Skeletal muscle tissue (tissue), 4 donors: ENCODE data around the gene KCTD2. TPM values are rescaled to one million over a fixed set of nuclear protein-coding genes. Genes with fewer than 3 reads are reported as not detected.
A peak's percentile ranks its signal among the peaks of the same experiment; 100 is the strongest.

Source experiments
- H3K27ac ChIP-seq: one replicate; pipeline ENCODE4 v1.7.0; 2013; ENCODE audit warnings: mild to moderate bottlenecking, low read depth, low read length, inconsistent platforms
- H3K27me3 ChIP-seq, 3 donors: one replicate each; pipeline ENCODE4 v1.7.0; 2013; ENCODE audit warnings: low read length in 3 of 3; ENCODE audit not compliant: control insufficient read depth in 3 of 3, insufficient read depth in 3 of 3
- H3K36me3 ChIP-seq, 3 donors: one replicate each; pipeline ENCODE4 v1.7.0; 2013; ENCODE audit warnings: low read length in 3 of 3; ENCODE audit not compliant: control insufficient read depth in 3 of 3, insufficient read depth in 3 of 3
- H3K4me1 ChIP-seq, 3 donors: one replicate each; pipeline ENCODE4 v1.7.0; 2013; ENCODE audit warnings: low read length in 3 of 3, mild to moderate bottlenecking in 3 of 3; ENCODE audit not compliant: control insufficient read depth in 3 of 3, insufficient read depth in 3 of 3
- H3K4me3 ChIP-seq, 3 donors: one replicate each; pipeline ENCODE4 v1.7.0; 2013; ENCODE audit warnings: low read length in 3 of 3
- H3K9ac ChIP-seq, 3 donors: one replicate each; pipeline ENCODE4 v1.7.0; 2013; ENCODE audit warnings: low read length in 3 of 3, mild to moderate bottlenecking in 3 of 3, moderate library complexity in 2 of 3, low read depth in 1 of 3
- H3K9me3 ChIP-seq, 3 donors: one replicate each; pipeline ENCODE4 v1.7.0; 2013; ENCODE audit warnings: low read length in 3 of 3; ENCODE audit not compliant: control insufficient read depth in 3 of 3
- total RNA-seq: library from RNA; depleted of rRNA; stranded (reverse); fragments of >200 nt; gene quantifications from one replicate; pipeline ENCODE4 v1.2.3, GENCODE V29; 2014
- donor health status: Osteomylitis.

The KCTD2 gene
- total RNA-seq, 1 donor from 2014 or later = 9.4 TPM

DNA sequence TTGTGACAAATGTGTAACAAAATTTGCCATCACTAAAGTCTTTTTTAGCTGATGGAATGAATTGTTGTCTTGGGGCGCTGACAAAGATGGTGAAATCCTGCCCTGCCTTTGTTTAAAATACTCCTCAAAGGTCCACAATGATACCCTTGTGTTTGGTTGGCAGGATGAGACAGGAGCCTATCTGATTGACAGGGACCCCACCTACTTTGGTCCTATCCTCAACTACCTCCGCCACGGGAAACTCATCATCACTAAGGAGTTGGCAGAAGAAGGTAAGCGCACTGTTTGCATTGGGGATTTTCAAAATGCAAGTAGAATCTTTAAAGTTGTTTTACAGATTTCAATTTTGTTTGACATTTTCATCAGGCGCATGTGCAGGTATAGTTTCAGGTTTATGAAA lies 2.0 kb downstream of the KCTD2 start:
- peaks cover 20 to 25% (median 23%) of the 10 kb centered on the region in 3 donors for H3K4me1 ChIP-seq
- no peaks in the 10 kb centered on the region for H3K27me3 ChIP-seq
- peak overlapping the region in 1 of 3 donors; percentile 10 for H3K4me3 ChIP-seq
- H3K27ac ChIP-seq = no peak overlapping the region
- H3K9ac ChIP-seq = no peak overlapping the region
- H3K9me3 ChIP-seq = no peaks in the 10 kb centered on the region
- H3K36me3 ChIP-seq = peaks cover 15 to 22% (median 18%) of the 10 kb centered on the region in 3 donors

DNA sequence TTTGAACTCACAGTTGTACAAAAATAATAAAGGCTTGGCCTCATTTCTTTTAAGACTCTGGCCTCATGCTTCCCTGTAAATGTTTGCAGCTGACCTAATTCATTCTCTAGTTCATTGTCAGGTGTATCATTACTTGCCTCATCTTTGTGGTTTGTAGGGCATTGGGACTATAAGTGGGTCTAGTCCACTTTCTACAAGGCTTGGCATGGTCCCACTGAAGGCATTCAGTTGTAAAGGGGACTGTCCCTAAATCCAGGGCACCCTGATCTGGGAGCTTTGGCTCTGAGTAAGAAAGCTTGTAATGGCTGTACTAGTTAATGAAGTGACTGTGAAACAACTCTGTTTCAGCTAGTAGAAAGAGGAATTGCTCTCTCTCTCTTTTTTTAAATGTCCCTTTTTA lies 2.7 kb downstream of the KCTD2 start:
- Histone ChIP-seq H3K4me1 (peaks cover 20 to 25% (median 22%) of the 10 kb centered on the region in 3 donors), H3K27me3 (no peaks in the 10 kb centered on the region), H3K36me3 (peaks cover 19 to 25% (median 20%) of the 10 kb centered on the region in 3 donors), H3K9me3 (no peaks in the 10 kb centered on the region), H3K27ac (no peak overlapping the region), H3K4me3 (no peak overlapping the region), H3K9ac (no peak overlapping the region)

- Histone ChIP-seq H3K27ac (no peak overlapping the region), H3K9me3 (no peaks in the 10 kb centered on the region), H3K9ac (no peak overlapping the region), H3K27me3 (no peaks in the 10 kb centered on the region), H3K36me3 (peaks cover 19 to 29% (median 20%) of the 10 kb centered on the region in 3 donors), H3K4me3 (no peak overlapping the region), H3K4me1 (peaks cover 17 to 20% (median 19%) of the 10 kb centered on the region in 3 donors)
Observed at GRCh38 chr17:75051941-75052340, 4.9 kb downstream of the KCTD2 start.

GRCh38 chr17:75059369-75060345 lies 12.6 kb downstream of the KCTD2 start:
- peaks cover 30 to 39% (median 36%) of the 10 kb centered on the region in 3 donors for H3K36me3 ChIP-seq
- no peaks in the 10 kb centered on the region for H3K27me3 ChIP-seq
- H3K27ac ChIP-seq = peak overlapping the region; percentile 79
- peak overlapping the region; percentile 28 to 74 (median 69) for H3K9ac ChIP-seq
- peaks cover 8 to 17% (median 15%) of the 10 kb centered on the region in 3 donors for H3K4me1 ChIP-seq
- H3K9me3 ChIP-seq = no peaks in the 10 kb centered on the region
- no peak overlapping the region for H3K4me3 ChIP-seq

DNA sequence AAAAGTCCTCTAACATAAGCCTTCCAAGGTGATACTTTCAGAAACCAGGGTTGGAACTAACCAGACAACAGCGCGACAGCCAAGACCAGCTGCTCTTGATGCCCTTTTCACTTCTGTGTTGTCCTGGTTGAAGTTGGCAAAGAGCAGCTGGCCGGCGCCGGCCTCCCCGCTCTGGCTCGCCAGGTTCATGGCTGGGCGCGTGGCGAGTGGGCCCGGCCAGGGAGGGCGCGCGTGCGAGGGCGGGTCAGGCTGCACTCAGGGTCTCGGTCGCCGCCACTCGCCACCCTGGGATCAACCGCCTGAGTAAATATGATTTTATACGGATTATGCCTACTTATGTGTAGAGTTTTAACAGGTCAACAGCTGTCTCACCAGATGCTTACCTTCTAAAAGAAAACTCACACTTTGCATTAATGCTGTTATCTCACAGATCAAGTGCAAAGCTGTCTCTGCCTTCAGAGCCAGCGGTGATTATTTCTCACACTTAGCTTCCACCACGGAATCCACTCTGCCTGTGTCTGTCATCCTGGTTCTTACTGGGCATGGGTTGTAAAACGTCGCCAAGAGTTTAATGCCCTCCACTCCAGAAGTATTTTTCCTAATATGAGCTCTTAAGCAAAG lies 13.5 kb downstream of the KCTD2 start:
- Histone ChIP-seq H3K4me3 (peak overlapping the region in 1 of 3 donors; percentile 18), H3K27ac (peak overlapping the region; percentile 79), H3K36me3 (peaks cover 32 to 42% (median 39%) of the 10 kb centered on the region in 3 donors), H3K4me1 (peaks cover 8 to 20% (median 15%) of the 10 kb centered on the region in 3 donors), H3K9ac (peak overlapping the region; percentile 16 to 74 (median 59)), H3K27me3 (no peaks in the 10 kb centered on the region), H3K9me3 (no peaks in the 10 kb centered on the region)

DNA sequence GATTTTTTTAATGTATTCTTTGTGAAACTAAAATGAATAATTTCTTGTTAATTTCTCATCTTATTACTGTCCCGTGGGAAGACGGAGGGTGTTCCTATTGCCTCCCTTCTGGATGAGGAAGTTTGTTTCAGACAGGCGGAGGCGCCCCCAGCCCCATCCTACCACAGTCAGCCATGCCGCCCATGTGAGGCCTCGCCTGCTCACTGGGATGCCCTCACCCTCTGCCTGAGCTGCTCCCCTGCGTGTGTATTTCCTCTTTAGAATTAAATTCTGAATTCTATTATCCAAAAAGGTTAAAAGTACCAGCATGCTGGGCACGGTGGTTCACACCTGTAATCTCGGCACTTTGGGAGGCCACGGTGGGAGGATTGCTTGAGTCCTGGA lies 14.0 kb downstream of the KCTD2 start:
- Histone ChIP-seq H3K4me1 (peaks cover 8 to 20% (median 15%) of the 10 kb centered on the region in 3 donors), H3K4me3 (no peak overlapping the region), H3K27me3 (no peaks in the 10 kb centered on the region), H3K9ac (peak overlapping the region in 2 of 3 donors; percentile 16 to 70), H3K36me3 (peaks cover 32 to 41% (median 39%) of the 10 kb centered on the region in 3 donors), H3K9me3 (no peaks in the 10 kb centered on the region), H3K27ac (peak overlapping the region; percentile 79)

DNA sequence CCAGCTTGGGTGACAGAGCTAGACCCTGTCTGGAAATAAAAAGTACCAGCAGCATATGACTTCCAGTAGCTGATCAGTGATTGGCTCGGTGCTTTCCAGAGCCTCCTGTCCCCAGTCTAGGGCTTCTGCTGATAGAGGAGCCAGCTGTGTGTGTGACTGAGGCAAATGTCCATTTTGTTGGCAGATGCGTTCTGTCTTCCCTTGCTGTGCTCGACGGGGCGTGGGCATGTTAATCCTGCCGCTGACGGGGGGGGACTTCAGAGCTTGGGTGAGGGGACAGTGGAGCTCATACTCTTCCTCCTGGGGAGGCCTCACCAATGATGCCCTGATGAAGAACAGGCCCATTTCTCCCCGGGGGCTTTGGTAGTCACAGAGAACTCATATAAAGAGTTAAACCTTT lies 14.6 kb downstream of the KCTD2 start:
- no peak overlapping the region for H3K27ac ChIP-seq
- H3K4me3 ChIP-seq = no peak overlapping the region
- H3K9me3 ChIP-seq = no peaks in the 10 kb centered on the region
- H3K9ac ChIP-seq = no peak overlapping the region
- H3K27me3 ChIP-seq = no peaks in the 10 kb centered on the region
- H3K4me1 ChIP-seq = peaks cover 8 to 20% (median 15%) of the 10 kb centered on the region in 3 donors
- peaks cover 32 to 40% (median 39%) of the 10 kb centered on the region in 3 donors for H3K36me3 ChIP-seq

GRCh38 chr17:75063201-75063600 lies 16.2 kb downstream of the KCTD2 start:
- Histone ChIP-seq H3K9me3 (no peaks in the 10 kb centered on the region), H3K4me3 (no peak overlapping the region), H3K4me1 (peaks cover 8 to 20% (median 15%) of the 10 kb centered on the region in 3 donors), H3K27me3 (no peaks in the 10 kb centered on the region), H3K36me3 (peaks cover 32 to 40% (median 39%) of the 10 kb centered on the region in 3 donors), H3K9ac (no peak overlapping the region), H3K27ac (no peak overlapping the region)

DNA sequence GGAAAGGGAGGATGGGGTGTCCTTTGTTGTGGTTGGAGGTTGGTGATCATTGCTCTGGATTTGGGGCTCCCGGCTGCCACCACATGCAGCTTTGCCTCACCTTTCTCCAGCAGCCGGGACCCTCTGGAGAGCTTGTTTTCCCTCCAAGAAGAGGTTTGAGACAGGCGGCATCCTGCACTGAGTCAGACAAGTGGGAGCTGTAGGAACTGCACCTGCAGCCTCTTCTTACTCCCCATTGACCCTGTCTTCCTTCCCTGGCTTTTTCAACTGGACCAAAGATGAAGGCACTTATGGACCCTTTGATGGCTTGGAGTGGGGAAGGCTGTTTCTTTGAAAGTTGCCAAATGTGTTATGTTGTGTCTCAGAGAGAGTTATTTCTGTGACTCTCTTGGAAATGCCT lies 16.6 kb downstream of the KCTD2 start:
- no peaks in the 10 kb centered on the region for H3K9me3 ChIP-seq
- H3K9ac ChIP-seq = no peak overlapping the region
- H3K4me1 ChIP-seq = peaks cover 8 to 20% (median 15%) of the 10 kb centered on the region in 3 donors
- H3K27ac ChIP-seq = no peak overlapping the region
- H3K4me3 ChIP-seq = no peak overlapping the region
- H3K36me3 ChIP-seq = peaks cover 32 to 40% (median 39%) of the 10 kb centered on the region in 3 donors
- no peaks in the 10 kb centered on the region for H3K27me3 ChIP-seq
